HFFc6 (cell line): ENCODE measurements around the gene KLHL25. TPM values are rescaled to one million over a fixed set of nuclear protein-coding genes. Genes with fewer than 3 reads are reported as not detected.
A peak's percentile ranks its signal among the peaks of the same experiment; 100 is the strongest.

Experiments
- DNase-seq: peaks from one replicate; pipeline ENCODE4 v3.0.0-alpha.2; 2018
- H3K27ac Mint-ChIP-seq: 2 replicates; pipeline ENCODE4 v1.8.0; 2020; ENCODE audit warnings: mild to moderate bottlenecking, mixed read lengths
- H3K27me3 Mint-ChIP-seq: 2 replicates; pipeline ENCODE4 v1.8.0; 2021; ENCODE audit warnings: mild to moderate bottlenecking, moderate library complexity, mixed read lengths; ENCODE audit not compliant: insufficient read depth
- H3K36me3 Mint-ChIP-seq: 2 replicates; pipeline ENCODE4 v1.8.0; 2021; ENCODE audit warnings: low read depth, mixed read lengths
- H3K4me1 Mint-ChIP-seq: 2 replicates; pipeline ENCODE4 v1.8.0; 2020; ENCODE audit warnings: low read depth, mixed read lengths
- H3K4me3 Mint-ChIP-seq: 2 replicates; pipeline ENCODE4 v1.8.0; 2020; ENCODE audit warnings: mild to moderate bottlenecking, moderate library complexity, mixed read lengths
- H3K9me3 Mint-ChIP-seq: 2 replicates; pipeline ENCODE4 v1.8.0; 2020; ENCODE audit warnings: mild to moderate bottlenecking, mixed read lengths
- total RNA-seq, 6 experiments: library from RNA; stranded (reverse); fragmentation: NEBNext Ultra II Directional; extraction: Animal tissue kit (Norgen Biotek cat#: 25700); gene quantifications; 2 replicates in 1 of 6; 3 replicates in 5 of 6; pipeline ENCODE4 v1.2.3, GENCODE V29; 2021
- TF ChIP-seq, protein P1 (sequence below): fragments of 200-600 bp; sonication (generic); IDR thresholded peaks from 2 replicates; pipeline ENCODE4 v1.5.0; 2021; ENCODE audit warnings: antibody characterized with exemption, mild to moderate bottlenecking

KLHL25 gene
- total RNA-seq, 6 experiments from 2014 or later: 2.2 to 3.2 (median 2.5) TPM

DNA sequence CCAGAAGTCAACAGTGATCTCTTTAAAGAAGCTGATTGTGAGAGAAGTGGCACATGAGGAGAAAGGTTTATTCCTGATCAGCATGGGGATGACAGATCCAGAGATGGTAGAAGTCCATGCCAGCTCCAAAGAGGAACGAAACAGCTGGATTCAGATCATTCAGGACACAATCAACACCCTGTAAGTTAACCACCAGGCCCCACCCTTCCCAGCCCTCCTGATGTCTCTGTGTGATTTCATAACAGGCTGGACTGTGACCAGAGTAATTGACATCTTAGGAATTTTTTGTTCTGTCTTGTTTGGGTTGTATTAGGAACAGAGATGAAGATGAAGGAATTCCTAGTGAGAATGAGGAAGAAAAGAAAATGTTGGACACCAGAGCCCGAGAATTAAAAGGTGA, 67.7 kb downstream of the KLHL25 start:
- no peak overlapping the region for H3K4me3 Mint-ChIP-seq
- peak overlapping the region; percentile 46 for H3K27ac Mint-ChIP-seq
- peak; percentile 24 for DNase-seq
- peaks cover 1% of the 10 kb centered on the region; the same call in 1 of the 2 replicates for H3K27me3 Mint-ChIP-seq
- peaks cover 45% of the 10 kb centered on the region for H3K4me1 Mint-ChIP-seq
- H3K36me3 Mint-ChIP-seq: peaks cover 34% of the 10 kb centered on the region
- no peaks in the 10 kb centered on the region for H3K9me3 Mint-ChIP-seq
- TF ChIP-seq, protein P1, sequence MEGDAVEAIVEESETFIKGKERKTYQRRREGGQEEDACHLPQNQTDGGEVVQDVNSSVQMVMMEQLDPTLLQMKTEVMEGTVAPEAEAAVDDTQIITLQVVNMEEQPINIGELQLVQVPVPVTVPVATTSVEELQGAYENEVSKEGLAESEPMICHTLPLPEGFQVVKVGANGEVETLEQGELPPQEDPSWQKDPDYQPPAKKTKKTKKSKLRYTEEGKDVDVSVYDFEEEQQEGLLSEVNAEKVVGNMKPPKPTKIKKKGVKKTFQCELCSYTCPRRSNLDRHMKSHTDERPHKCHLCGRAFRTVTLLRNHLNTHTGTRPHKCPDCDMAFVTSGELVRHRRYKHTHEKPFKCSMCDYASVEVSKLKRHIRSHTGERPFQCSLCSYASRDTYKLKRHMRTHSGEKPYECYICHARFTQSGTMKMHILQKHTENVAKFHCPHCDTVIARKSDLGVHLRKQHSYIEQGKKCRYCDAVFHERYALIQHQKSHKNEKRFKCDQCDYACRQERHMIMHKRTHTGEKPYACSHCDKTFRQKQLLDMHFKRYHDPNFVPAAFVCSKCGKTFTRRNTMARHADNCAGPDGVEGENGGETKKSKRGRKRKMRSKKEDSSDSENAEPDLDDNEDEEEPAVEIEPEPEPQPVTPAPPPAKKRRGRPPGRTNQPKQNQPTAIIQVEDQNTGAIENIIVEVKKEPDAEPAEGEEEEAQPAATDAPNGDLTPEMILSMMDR: no peak

- TF ChIP-seq, protein P1: no peak
- H3K4me3 Mint-ChIP-seq: no peak overlapping the region
- no peak for DNase-seq
- H3K27me3 Mint-ChIP-seq: peaks cover 1% of the 10 kb centered on the region; the same call in 1 of the 2 replicates
- H3K36me3 Mint-ChIP-seq: peaks cover 35% of the 10 kb centered on the region
- peak overlapping the region; percentile 46 for H3K27ac Mint-ChIP-seq
- H3K4me1 Mint-ChIP-seq: peaks cover 45% of the 10 kb centered on the region
- H3K9me3 Mint-ChIP-seq: no peaks in the 10 kb centered on the region
These were observed 68.3 kb downstream of the KLHL25 start for GRCh38 chr15:85726454-85726853.

DNA sequence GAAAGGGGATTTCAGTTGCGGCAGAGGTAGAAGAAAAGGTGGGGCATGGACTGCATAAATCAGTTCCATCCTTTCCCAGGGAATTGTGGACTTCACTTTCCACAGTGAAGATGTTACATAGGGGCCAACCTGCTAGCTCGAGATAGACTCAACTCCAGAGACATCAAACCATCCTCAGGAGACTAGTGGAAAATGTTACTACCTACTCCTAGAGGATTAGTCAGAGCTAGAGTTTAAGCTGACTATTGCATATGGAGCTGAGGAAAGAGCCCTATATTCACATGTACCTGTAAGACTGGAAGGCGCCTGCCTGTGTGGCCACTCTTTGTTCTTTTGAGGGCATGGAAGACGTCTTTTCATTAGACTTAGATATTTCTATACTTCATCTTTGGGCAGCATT, 69.2 kb downstream of the KLHL25 start:
- Mint-ChIP-seq H3K27ac (peak overlapping the region; percentile 37), H3K9me3 (no peaks in the 10 kb centered on the region), H3K36me3 (peaks cover 30% of the 10 kb centered on the region), H3K4me1 (peaks cover 45% of the 10 kb centered on the region), H3K27me3 (no peaks in the 10 kb centered on the region), H3K4me3 (no peak overlapping the region)
- TF ChIP-seq, protein P1: no peak
- no peak for DNase-seq

- TF ChIP-seq, protein P1: no peak
- H3K36me3 Mint-ChIP-seq: peaks cover 27% of the 10 kb centered on the region
- no peaks in the 10 kb centered on the region for H3K9me3 Mint-ChIP-seq
- no peak for DNase-seq
- no peak overlapping the region for H3K4me3 Mint-ChIP-seq
- peaks cover 40% of the 10 kb centered on the region for H3K4me1 Mint-ChIP-seq
- no peaks in the 10 kb centered on the region for H3K27me3 Mint-ChIP-seq
- no peak overlapping the region for H3K27ac Mint-ChIP-seq
These were observed 69.7 kb downstream of the KLHL25 start for GRCh38 chr15:85725019-85725418.

- Mint-ChIP-seq H3K9me3 (no peaks in the 10 kb centered on the region), H3K27ac (no peak overlapping the region; the same call in 1 of the 2 replicates), H3K27me3 (no peaks in the 10 kb centered on the region), H3K4me1 (peaks cover 38% of the 10 kb centered on the region), H3K36me3 (peaks cover 27% of the 10 kb centered on the region), H3K4me3 (no peak overlapping the region)
- no peak for DNase-seq
- TF ChIP-seq, protein P1: no peak
These were observed 70.5 kb downstream of the KLHL25 start for GRCh38 chr15:85723960-85724945.
